Nephron (organoid): ENCODE measurements around the gene BHLHA9.

Experiments
- H3K27ac Mint-ChIP-seq, 3 experiments: 2 replicates each; pipeline ENCODE4 v1.8.0; 2020; ENCODE audit warnings: mixed read lengths in 3 of 3, mild to moderate bottlenecking in 2 of 3, moderate library complexity in 1 of 3
- H3K27me3 Mint-ChIP-seq: 2 replicates; pipeline ENCODE4 v1.8.0; 2021; ENCODE audit warnings: low read depth, mild to moderate bottlenecking, moderate library complexity, mixed read lengths
- H3K36me3 Mint-ChIP-seq: 2 replicates; pipeline ENCODE4 v1.8.0; 2020; ENCODE audit warnings: low read depth, mixed read lengths
- H3K4me1 Mint-ChIP-seq: 2 replicates; pipeline ENCODE4 v1.8.0; 2020; ENCODE audit warnings: mixed read lengths
- H3K4me3 Mint-ChIP-seq, 3 experiments: 2 replicates each; pipeline ENCODE4 v1.8.0; 2020; ENCODE audit warnings: mild to moderate bottlenecking in 3 of 3, mixed read lengths in 3 of 3, moderate library complexity in 2 of 3
- H3K9me3 Mint-ChIP-seq: 2 replicates; pipeline ENCODE4 v1.8.0; 2020; ENCODE audit warnings: mixed read lengths
- TF ChIP-seq, protein P1 (sequence below), 3 experiments: fragments of 200-600 bp; sonication (generic); IDR thresholded peaks; one replicate each; pipeline ENCODE4 v1.5.0; 2021; ENCODE audit warnings: antibody characterized with exemption in 3 of 3; ENCODE audit not compliant: unreplicated experiment in 3 of 3

The BHLHA9 gene

DNA sequence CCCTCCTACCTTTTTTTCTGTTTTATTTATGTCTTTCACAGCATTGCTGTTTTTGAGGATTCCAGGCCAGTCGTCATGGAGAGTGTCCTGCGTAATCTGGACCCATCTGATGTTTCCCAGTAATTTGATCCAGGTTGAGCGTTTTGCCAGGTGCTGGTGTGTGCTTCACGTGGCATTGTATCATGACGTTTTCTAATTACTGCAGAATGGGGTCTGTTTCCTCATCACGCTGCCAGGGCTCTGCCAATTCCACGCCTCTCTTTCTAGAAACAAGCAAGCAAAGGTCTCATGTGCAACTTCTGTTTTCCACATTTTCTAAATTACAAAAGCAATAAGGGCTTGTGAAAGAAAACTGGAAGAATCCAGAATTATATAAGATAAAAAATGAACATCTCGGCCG, 28.3 kb upstream of the BHLHA9 start:
- Mint-ChIP-seq H3K4me1 (peaks cover 9% of the 10 kb centered on the region), H3K36me3 (no peaks in the 10 kb centered on the region), H3K4me3 (no peak overlapping the region), H3K9me3 (peaks cover 2% of the 10 kb centered on the region), H3K27me3 (peaks cover 35% of the 10 kb centered on the region), H3K27ac (peak overlapping the region in 2 of 3 experiments; percentile 77)
- TF ChIP-seq, protein P1, sequence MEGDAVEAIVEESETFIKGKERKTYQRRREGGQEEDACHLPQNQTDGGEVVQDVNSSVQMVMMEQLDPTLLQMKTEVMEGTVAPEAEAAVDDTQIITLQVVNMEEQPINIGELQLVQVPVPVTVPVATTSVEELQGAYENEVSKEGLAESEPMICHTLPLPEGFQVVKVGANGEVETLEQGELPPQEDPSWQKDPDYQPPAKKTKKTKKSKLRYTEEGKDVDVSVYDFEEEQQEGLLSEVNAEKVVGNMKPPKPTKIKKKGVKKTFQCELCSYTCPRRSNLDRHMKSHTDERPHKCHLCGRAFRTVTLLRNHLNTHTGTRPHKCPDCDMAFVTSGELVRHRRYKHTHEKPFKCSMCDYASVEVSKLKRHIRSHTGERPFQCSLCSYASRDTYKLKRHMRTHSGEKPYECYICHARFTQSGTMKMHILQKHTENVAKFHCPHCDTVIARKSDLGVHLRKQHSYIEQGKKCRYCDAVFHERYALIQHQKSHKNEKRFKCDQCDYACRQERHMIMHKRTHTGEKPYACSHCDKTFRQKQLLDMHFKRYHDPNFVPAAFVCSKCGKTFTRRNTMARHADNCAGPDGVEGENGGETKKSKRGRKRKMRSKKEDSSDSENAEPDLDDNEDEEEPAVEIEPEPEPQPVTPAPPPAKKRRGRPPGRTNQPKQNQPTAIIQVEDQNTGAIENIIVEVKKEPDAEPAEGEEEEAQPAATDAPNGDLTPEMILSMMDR (IDR thresholded peaks at IDR 0.05; ENCODE audit: unreplicated experiment in 3 of 3) = no peak

DNA sequence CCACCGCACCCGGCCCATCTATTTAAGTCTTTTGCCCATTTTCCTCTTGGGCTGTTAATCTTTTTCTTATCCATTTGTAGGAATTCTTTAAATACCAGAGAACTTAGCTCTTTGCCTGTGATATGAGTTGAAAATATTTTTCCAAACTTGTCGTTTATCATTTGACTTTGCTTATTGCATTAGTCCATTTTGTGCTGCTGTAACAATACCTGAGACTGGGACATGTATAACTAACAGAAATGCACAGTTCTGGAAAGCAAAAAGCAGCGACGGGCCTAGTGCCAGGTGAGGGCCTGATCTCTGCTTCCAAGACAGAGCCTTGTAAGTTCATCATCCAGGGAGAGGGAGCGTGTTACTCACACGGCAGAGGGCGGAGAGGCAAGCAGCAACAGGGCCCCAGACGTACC, 25.6 kb upstream of the BHLHA9 start:
- H3K27me3 Mint-ChIP-seq = peaks cover 24% of the 10 kb centered on the region
- H3K4me1 Mint-ChIP-seq = peaks cover 9% of the 10 kb centered on the region
- peak overlapping the region in 2 of 3 experiments; percentile 4 to 50 for H3K27ac Mint-ChIP-seq
- TF ChIP-seq, protein P1 (IDR thresholded peaks at IDR 0.05; ENCODE audit: unreplicated experiment in 3 of 3) = no peak
- no peaks in the 10 kb centered on the region for H3K36me3 Mint-ChIP-seq
- peaks cover 5% of the 10 kb centered on the region for H3K9me3 Mint-ChIP-seq
- H3K4me3 Mint-ChIP-seq = no peak overlapping the region

DNA sequence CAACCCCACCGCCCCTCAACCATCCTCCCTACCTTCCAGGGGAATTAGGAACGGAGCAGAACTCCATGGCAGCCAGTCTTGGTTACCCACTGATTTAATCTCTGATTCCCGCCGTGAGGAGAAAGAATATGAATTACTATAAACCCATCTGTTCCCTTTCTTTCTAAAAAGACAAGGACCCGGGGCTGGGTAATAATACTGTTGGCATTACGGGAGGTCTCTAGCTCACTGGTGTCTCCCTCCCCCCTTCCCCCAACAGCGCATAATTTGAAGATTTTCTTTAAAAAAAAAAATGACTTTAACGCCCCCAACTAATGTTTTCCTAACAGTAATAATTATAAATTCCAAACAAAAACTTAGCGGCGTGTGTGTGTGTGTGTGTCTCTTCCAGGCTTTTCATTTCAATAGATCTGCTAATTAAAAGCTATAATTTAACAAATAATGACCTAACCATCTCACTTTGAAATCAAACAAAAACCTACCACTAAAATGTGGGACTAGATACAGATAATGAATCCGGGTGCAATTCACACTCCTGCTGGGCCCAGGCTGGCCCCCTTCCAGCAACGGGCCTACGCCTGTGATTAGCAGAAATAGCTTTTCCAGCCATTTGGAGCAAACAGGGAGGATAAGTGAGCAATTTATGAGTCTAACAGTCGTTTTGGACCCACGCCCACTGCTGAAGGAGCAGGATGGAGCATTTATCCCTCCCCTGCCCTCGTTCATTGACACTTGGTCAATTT, 18.2 kb upstream of the BHLHA9 start:
- H3K27ac Mint-ChIP-seq = peak overlapping the region; percentile 74 to 93 (median 77)
- H3K9me3 Mint-ChIP-seq = peaks cover 5% of the 10 kb centered on the region
- H3K36me3 Mint-ChIP-seq = no peaks in the 10 kb centered on the region
- peaks cover 27% of the 10 kb centered on the region for H3K27me3 Mint-ChIP-seq
- TF ChIP-seq, protein P1 (IDR thresholded peaks at IDR 0.05; ENCODE audit: unreplicated experiment in 3 of 3) = no peak
- peaks cover 10% of the 10 kb centered on the region for H3K4me1 Mint-ChIP-seq
- peak overlapping the region; percentile 39 to 64 (median 48) for H3K4me3 Mint-ChIP-seq

DNA sequence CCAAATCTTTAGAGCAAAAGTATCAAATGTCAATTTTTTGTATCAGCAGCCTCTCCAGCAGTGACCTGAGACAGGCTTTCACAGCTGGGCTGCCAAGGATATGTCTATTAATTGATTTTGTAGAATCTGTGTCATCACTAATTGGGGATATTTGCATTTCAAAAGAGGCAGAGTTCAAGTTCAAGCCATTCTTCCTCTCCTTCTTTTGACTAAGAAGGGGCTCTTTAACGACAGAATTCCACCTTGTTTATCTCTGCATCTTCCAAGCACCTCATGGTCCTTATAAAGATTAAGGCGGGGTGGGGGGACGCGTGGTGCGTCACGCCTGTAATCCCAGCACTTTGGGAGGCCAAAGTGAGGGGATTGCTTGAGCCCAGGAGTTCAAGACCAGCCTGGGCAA, 15.2 kb upstream of the BHLHA9 start:
- TF ChIP-seq, protein P1 (IDR thresholded peaks at IDR 0.05; ENCODE audit: unreplicated experiment in 3 of 3) = no peak
- Mint-ChIP-seq H3K36me3 (no peaks in the 10 kb centered on the region), H3K4me1 (peaks cover 15% of the 10 kb centered on the region), H3K9me3 (peaks cover 2% of the 10 kb centered on the region), H3K27ac (no peak overlapping the region), H3K27me3 (peaks cover 42% of the 10 kb centered on the region), H3K4me3 (no peak overlapping the region)

DNA sequence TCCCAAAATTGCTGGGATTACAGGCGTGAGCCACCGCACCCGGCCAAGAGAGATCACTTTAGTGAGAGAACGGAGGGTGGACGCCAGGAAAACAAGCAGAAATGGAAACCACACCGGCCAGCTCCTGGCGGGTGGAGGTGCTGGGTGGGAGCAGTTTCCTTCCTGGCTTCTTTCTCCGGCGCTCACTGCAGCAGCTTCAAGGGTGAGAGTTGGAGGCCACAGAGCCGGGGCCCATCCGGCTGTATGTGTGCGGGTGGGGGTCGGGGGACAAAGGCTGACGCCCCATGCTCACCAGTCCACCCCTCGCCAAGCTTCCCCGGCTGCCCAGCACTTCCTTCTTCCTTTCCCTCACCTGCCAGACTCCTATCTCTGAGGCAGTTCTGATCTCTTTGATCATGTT, 13.5 kb upstream of the BHLHA9 start:
- Mint-ChIP-seq H3K36me3 (no peaks in the 10 kb centered on the region), H3K27me3 (peaks cover 48% of the 10 kb centered on the region), H3K4me1 (peaks cover 18% of the 10 kb centered on the region), H3K9me3 (peaks cover 2% of the 10 kb centered on the region), H3K27ac (no peak overlapping the region), H3K4me3 (no peak overlapping the region)
- TF ChIP-seq, protein P1 (IDR thresholded peaks at IDR 0.05; ENCODE audit: unreplicated experiment in 3 of 3) = no peak
